Activated CD4-positive, alpha-beta T cell treated with anti-CD3 and anti-CD28 coated beads, Interleukin-2, amount 10 ng/mL, durations not matched to agents 24 days and 14 days (primary cell): ENCODE data around the gene PRKAA1. TPM values are rescaled to one million over a fixed set of nuclear protein-coding genes. Genes with fewer than 3 reads are reported as not detected.
A peak's percentile ranks its signal among the peaks of the same experiment; 100 is the strongest.

ENCODE experiments used
- DNase-seq: peaks from one replicate; pipeline ENCODE4 v3.0.0; 2022
- H3K27ac Mint-ChIP-seq: one replicate; pipeline ENCODE4 v1.8.0; 2022; ENCODE audit warnings: mild to moderate bottlenecking, mixed read lengths
- H3K27me3 Mint-ChIP-seq: one replicate; pipeline ENCODE4 v1.8.0; 2022; ENCODE audit warnings: mixed read lengths
- H3K36me3 Mint-ChIP-seq: one replicate; pipeline ENCODE4 v1.8.0; 2022; ENCODE audit warnings: low read depth, mild to moderate bottlenecking, mixed read lengths
- H3K4me1 Mint-ChIP-seq: one replicate; pipeline ENCODE4 v1.8.0; 2021; ENCODE audit warnings: mixed read lengths
- H3K4me3 Mint-ChIP-seq: one replicate; pipeline ENCODE4 v1.8.0; 2022; ENCODE audit warnings: mild to moderate bottlenecking, moderate library complexity, mixed read lengths
- H3K9me3 Mint-ChIP-seq: one replicate; pipeline ENCODE4 v1.8.0; 2021; ENCODE audit warnings: mixed read lengths
- intact Hi-C: fragments of 100-400 bp; cut with micrococcal nuclease; formaldehyde crosslinking; loops from one replicate; pipeline ENCODE4 v1.15.1; 2023
- total RNA-seq: library from RNA; stranded (reverse); gene quantifications from 2 replicates; pipeline ENCODE4 v1.2.3, GENCODE V29; 2022

PRKAA1 gene
- total RNA-seq, 1 donor from 2014 or later = 49.1 TPM

- Mint-ChIP-seq H3K27ac (no peak overlapping the region), H3K9me3 (no peaks in the 10 kb centered on the region), H3K4me3 (no peak overlapping the region), H3K36me3 (peaks cover 16% of the 10 kb centered on the region), H3K27me3 (no peaks in the 10 kb centered on the region), H3K4me1 (peaks cover 16% of the 10 kb centered on the region)
- intact Hi-C loops = no loop called here
- no peak for DNase-seq
Measured at GRCh38 chr5:40780858-40781257, 17.3 kb downstream of the PRKAA1 start.

GRCh38 chr5:40780199-40780598, 18.0 kb downstream of the PRKAA1 start:
- Mint-ChIP-seq H3K9me3 (no peaks in the 10 kb centered on the region), H3K27ac (no peak overlapping the region), H3K4me1 (peaks cover 14% of the 10 kb centered on the region), H3K36me3 (peaks cover 18% of the 10 kb centered on the region), H3K4me3 (no peak overlapping the region), H3K27me3 (no peaks in the 10 kb centered on the region)
- intact Hi-C loops = no loop called here
- DNase-seq = no peak

DNA sequence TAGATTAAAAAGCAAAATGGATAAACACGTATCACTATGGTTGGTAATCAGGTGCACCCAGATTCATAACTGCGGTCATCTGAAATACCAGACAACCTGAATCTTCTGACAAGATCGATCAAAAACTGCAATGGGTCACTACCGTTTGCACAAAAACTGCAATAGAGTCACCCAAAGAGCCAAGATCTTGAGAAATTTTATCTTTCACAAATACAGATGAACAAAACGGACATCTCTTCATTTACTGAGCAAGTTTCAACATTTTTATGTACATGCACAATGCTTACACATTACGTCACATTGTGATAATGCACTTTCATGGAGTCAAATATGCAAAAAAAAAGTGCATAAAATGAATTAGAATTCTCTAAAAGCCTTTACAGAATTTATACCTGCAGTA, 18.6 kb downstream of the PRKAA1 start:
- Mint-ChIP-seq H3K27me3 (no peaks in the 10 kb centered on the region), H3K4me3 (no peak overlapping the region)

DNA sequence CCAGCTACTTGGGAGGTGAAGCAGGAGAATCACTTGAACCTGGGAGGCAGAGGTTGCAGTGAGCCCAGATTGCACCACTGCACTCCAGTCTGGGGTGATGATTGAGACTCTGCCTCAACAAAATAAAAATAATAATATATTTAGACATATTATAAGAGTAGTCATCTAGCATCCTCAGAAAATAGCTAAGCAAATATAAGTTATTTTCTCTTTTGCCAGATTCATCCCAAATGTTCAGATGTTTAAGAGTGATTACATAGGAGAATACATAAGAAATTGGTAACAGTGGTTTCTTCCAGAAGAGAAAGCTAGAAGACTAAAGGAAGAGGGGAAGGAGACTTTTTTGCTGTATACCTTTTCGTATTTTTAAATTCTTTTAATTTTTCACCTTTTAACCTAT, 20.0 kb downstream of the PRKAA1 start:
- peaks cover 28% of the 10 kb centered on the region for H3K36me3 Mint-ChIP-seq
- no peak overlapping the region for H3K4me3 Mint-ChIP-seq
- peaks cover 11% of the 10 kb centered on the region for H3K4me1 Mint-ChIP-seq
- DNase-seq = no peak
- H3K9me3 Mint-ChIP-seq = no peaks in the 10 kb centered on the region
- H3K27ac Mint-ChIP-seq = no peak overlapping the region
- no peaks in the 10 kb centered on the region for H3K27me3 Mint-ChIP-seq
- intact Hi-C loops = no loop called here

More for the DNA sequence above, 18.6 kb downstream of the PRKAA1 start:
- peaks cover 22% of the 10 kb centered on the region for H3K36me3 Mint-ChIP-seq
- DNase-seq = no peak
- H3K9me3 Mint-ChIP-seq = no peaks in the 10 kb centered on the region
- intact Hi-C loops = no loop called here
- peaks cover 14% of the 10 kb centered on the region for H3K4me1 Mint-ChIP-seq
- H3K27ac Mint-ChIP-seq = no peak overlapping the region

DNA sequence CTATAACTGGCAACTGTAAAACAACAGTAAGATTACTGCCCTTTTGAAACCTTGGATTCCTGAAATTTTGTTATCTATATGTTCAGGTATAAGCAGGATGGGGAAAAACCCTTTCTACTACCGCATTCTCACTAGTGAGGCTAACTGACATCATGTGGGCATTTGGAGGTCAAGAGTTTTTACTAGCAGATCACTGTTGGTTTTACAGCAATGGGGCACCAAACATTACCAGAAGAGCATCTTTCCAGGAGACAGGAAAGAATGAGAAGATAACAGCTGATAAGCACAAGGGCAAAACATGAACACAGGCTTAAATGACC, 21.6 kb downstream of the PRKAA1 start:
- H3K4me3 Mint-ChIP-seq = no peak overlapping the region
- peaks cover 28% of the 10 kb centered on the region for H3K36me3 Mint-ChIP-seq
- no peak overlapping the region for H3K27ac Mint-ChIP-seq

DNA sequence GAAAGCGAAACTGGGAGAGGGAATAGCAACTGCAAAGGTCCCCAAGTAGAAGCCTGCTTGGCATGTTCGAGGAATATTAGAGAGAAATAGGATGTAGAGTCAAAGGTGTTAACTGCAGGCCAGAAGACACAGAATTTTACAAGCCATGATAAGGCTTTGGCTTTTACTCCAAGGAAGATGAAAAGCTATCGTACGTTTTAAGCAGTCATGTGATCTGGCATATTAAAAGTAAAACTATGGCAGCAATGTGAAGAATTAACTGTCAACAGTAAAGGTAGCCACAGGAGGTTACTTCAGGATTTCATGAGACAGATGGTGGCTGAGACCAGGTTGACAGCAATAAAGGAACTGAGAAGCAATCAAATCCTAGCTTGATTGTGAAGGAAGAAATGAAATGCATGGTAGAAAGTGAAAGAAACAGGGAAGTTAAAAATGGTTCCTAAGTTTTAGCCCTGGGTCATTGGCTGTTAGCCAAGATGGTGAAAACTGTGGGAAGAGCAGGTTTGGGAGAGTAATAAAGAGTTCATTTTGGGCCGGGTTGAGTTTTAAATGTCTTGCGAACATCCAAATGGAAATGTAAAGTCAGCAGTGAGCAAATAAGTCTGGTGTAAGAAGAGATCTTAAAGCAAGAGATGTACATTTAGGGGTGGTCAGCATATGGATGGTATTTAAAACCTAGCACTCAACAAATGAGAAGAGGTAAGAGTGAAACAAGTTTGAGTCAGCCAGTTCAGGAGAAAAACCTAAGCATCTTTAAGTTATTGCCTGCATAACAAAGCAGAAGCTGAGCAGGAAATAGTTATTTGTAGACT, 22.1 kb downstream of the PRKAA1 start:
- Mint-ChIP-seq H3K36me3 (peaks cover 28% of the 10 kb centered on the region), H3K4me1 (peaks cover 8% of the 10 kb centered on the region), H3K27ac (peak overlapping the region; percentile 11), H3K4me3 (no peak overlapping the region), H3K9me3 (no peaks in the 10 kb centered on the region), H3K27me3 (no peaks in the 10 kb centered on the region)
- intact Hi-C loops = no loop called here
- no peak for DNase-seq

More for the DNA sequence above, 21.6 kb downstream of the PRKAA1 start:
- Mint-ChIP-seq H3K9me3 (no peaks in the 10 kb centered on the region), H3K27me3 (no peaks in the 10 kb centered on the region), H3K4me1 (peaks cover 8% of the 10 kb centered on the region)
- intact Hi-C loops = no loop called here
- DNase-seq = no peak

DNA sequence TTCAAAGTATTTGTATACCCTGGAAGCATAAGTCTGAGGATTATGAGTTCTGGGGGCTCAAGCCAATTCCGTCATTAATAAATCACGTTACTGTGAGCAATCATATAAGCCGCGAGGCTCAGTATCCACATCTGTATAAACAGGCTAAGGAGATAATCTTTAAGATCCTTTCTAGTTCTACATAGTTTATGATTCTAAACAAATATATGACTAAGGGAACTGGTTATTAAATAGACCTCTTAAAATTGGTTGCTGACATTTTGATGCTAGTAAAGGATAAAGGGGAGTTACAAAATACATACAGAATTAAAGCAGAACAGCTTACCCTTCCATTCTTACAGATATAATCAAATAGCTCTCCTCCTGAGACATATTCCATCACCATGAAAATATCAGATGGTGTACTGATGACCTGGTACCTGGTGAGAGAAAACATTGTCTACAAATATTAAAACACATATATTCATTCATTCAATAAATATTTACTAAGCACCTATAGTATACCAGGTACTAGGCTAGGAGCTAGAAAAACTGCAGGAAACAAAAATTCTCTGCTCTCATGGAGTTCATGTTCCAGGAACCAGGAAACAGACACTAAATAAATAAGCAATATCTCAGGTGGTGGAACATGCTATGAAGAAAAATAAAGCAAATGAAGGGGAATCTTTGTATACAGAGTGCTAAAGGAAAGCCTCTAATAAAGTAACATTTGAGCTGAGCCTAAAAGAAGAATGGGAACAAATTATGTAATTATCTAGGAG, 22.9 kb downstream of the PRKAA1 start:
- DNase-seq = no peak
- Mint-ChIP-seq H3K4me3 (no peak overlapping the region), H3K9me3 (no peaks in the 10 kb centered on the region), H3K36me3 (peaks cover 30% of the 10 kb centered on the region), H3K27me3 (no peaks in the 10 kb centered on the region), H3K4me1 (peaks cover 8% of the 10 kb centered on the region), H3K27ac (no peak overlapping the region)
- intact Hi-C loops = no loop called here

GRCh38 chr5:40774623-40775022, 23.6 kb downstream of the PRKAA1 start:
- Mint-ChIP-seq H3K9me3 (no peaks in the 10 kb centered on the region), H3K4me3 (no peak overlapping the region), H3K36me3 (peaks cover 30% of the 10 kb centered on the region), H3K27me3 (no peaks in the 10 kb centered on the region), H3K4me1 (peaks cover 6% of the 10 kb centered on the region), H3K27ac (no peak overlapping the region)
- intact Hi-C loops = no loop called here
- DNase-seq = no peak

DNA sequence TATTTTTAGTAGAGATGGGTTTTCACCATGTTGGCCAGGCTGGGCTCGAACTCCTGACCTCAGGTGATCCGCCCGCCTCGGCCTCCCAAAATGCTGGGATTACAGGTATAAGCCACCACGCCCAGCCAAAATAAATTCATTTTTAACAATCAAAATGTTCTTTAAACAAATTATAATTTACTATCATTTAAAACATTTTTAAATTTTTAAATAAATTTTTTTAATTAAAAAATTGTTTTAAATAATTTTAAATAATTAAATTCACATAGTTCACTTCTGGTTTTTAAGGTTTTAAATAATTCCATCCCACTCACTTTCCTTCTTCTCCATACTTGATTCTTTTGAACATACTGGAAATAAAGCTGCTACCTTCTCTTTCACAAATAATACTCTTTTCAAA, 27.4 kb downstream of the PRKAA1 start:
- no peak overlapping the region for H3K27ac Mint-ChIP-seq
- H3K27me3 Mint-ChIP-seq = no peaks in the 10 kb centered on the region
- H3K36me3 Mint-ChIP-seq = peaks cover 42% of the 10 kb centered on the region
- no peak overlapping the region for H3K4me3 Mint-ChIP-seq
- no peak for DNase-seq
- intact Hi-C loops = no loop called here
- no peaks in the 10 kb centered on the region for H3K4me1 Mint-ChIP-seq
- H3K9me3 Mint-ChIP-seq = no peaks in the 10 kb centered on the region

GRCh38 chr5:40762705-40763104, 35.5 kb downstream of the PRKAA1 start:
- Mint-ChIP-seq H3K36me3 (peaks cover 44% of the 10 kb centered on the region), H3K9me3 (no peaks in the 10 kb centered on the region), H3K4me1 (no peaks in the 10 kb centered on the region), H3K27ac (no peak overlapping the region), H3K4me3 (no peak overlapping the region), H3K27me3 (no peaks in the 10 kb centered on the region)
- intact Hi-C loops = no loop called here
- no peak for DNase-seq

GRCh38 chr5:40757400-40757799, 40.8 kb downstream of the PRKAA1 start:
- peak overlapping the region; percentile 11 for H3K4me3 Mint-ChIP-seq
- peaks cover 8% of the 10 kb centered on the region for H3K4me1 Mint-ChIP-seq
- H3K36me3 Mint-ChIP-seq = peaks cover 24% of the 10 kb centered on the region
- H3K27me3 Mint-ChIP-seq = no peaks in the 10 kb centered on the region
- intact Hi-C loops = loop anchor here (10.0 kb wide), 3 partner anchors 353 to 1683 kb away; partner anchors contain the start of genes RICTOR and RIMOC1
- H3K9me3 Mint-ChIP-seq = no peaks in the 10 kb centered on the region
- no peak overlapping the region for H3K27ac Mint-ChIP-seq
- no peak for DNase-seq

- Mint-ChIP-seq H3K27me3 (no peaks in the 10 kb centered on the region), H3K36me3 (peaks cover 28% of the 10 kb centered on the region), H3K27ac (no peak within 1 kb of the TSS), H3K9me3 (no peaks in the 10 kb centered on the region), H3K4me3 (no peak within 1 kb of the TSS), H3K4me1 (peaks cover 15% of the 10 kb centered on the region)
- DNase-seq = peak; percentile 98
- intact Hi-C loops = loop anchor here (1.0 to 10.0 kb wide), 10 partner anchors 19 to 1681 kb away; partner anchors contain the start of genes PRKAA1, PTGER4, RICTOR and RIMOC1
Measured at GRCh38 chr5:40755407-40756365, 42.5 kb downstream of the PRKAA1 start, which contains the start of gene TTC33. Gene TTC33 (minus strand): TSS chr5:40755961. CDS start chr5:40747018, 8,943 bp downstream.

DNA sequence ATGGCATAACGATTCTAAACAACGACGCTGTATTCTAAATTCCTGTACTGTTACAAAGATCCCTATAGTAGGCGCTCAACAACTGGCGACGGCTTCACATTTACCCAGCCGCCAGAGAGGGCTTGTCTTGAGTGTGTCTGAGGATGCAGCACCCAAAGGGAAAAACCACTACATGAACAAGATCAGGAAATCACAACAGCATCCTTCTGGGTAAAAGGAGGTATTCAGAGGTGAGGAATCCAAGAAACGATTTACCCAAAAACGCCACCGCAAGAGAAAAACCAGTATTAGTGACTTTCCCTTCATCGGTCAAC, 43.1 kb downstream of the PRKAA1 start:
- H3K4me1 Mint-ChIP-seq = peaks cover 15% of the 10 kb centered on the region
- peak; percentile 89 for DNase-seq
- H3K36me3 Mint-ChIP-seq = peaks cover 31% of the 10 kb centered on the region
- no peaks in the 10 kb centered on the region for H3K9me3 Mint-ChIP-seq
- no peak overlapping the region for H3K27ac Mint-ChIP-seq
- intact Hi-C loops = loop anchor here (1.0 to 10.0 kb wide), 9 partner anchors 18 to 1680 kb away; partner anchors contain the start of genes PTGER4, RICTOR, RIMOC1 and RPL37
- no peak overlapping the region for H3K4me3 Mint-ChIP-seq
- H3K27me3 Mint-ChIP-seq = no peaks in the 10 kb centered on the region
